Measurements from ENCODE around the gene IL22RA2. TPM values are rescaled to one million over a fixed set of nuclear protein-coding genes. Genes with fewer than 3 reads are reported as not detected.
"Not testable (repeated sequence)": the region's sequence is repeated elsewhere in the genome, so short reads cannot be mapped to it uniquely, and the experiment has no call there.

Gene IL22RA2, protein sequence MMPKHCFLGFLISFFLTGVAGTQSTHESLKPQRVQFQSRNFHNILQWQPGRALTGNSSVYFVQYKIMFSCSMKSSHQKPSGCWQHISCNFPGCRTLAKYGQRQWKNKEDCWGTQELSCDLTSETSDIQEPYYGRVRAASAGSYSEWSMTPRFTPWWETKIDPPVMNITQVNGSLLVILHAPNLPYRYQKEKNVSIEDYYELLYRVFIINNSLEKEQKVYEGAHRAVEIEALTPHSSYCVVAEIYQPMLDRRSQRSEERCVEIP
- total RNA-seq = not detected in 2 replicates

DNA sequence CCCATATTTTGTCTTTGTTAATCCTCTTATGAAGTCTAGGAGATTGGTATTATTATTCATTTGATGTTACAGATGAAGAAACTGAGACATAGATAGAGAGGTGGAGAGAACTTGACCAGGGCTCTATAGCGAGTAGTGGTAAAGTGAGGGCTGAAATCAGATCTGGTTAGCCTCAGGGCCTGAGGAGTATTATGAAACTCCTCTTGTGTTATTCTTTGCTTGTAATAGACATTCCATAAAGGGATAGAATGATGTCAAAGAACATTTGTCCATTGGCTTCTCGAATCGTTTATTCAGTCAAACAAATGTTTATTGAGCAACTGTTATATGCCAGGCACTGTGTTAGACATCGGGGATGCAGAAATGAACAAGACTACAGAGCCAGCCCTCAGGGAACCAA is at the start of gene IL22RA2:
TSS of gene IL22RA2 (minus strand) at position 144 of the 400 bp plus-strand sequence. CDS start 11,895 bp downstream, outside the sequence.
- DNase-seq (ENCODE audit: extremely low read depth, low read depth, low spot score) = no peak

DNA sequence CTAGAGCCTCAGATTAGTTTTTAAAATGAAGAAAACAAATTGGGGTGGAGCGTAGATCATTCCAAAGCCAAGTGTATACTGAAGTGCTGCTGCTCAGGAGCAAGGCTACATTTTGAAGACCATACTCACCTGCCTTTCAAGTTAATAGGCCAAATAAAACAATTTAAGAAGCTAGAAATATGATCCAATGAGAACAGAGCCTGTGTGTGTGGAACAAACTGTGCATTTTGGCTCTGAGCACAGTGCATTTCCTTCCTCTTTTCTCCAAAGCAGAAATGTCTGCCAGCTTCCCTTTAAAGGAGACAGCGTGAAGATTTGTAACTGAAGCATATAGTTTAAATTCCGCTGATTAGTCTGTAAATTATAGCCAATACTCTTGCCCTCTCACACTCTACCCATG is 48.9 kb upstream of the IL22RA2 start:
- no peak for DNase-seq (ENCODE audit: extremely low read depth, low read depth, low spot score)

DNA sequence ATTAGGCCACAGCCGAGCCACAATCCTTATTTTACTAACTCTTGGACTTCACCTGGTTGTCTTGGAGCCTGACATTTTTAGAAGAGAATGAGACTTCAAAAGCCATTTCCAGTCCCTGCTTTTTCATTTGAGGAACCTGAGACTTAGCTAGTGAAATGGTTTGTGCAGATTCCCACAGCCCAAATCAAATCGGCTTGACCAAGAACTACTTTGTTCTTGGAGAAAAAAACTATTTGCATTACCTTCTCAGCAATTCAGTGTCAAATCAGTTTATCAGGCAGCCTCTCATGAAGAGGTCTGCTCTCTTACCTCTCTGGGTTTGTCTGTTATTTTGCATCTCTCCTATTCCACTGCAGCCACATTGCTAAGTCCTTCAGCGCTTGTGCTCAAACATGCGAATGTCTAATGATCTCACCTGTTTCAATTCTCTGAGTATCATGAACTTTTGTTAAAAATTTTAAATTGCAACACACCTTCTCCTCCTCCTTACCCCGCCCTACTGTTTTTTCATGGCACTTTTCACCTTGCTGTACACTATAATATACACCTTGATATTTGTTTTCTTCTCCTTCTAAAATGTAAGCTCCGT is 46.3 kb upstream of the IL22RA2 start:
- no peak for DNase-seq (ENCODE audit: extremely low read depth, low read depth, low spot score)

DNA sequence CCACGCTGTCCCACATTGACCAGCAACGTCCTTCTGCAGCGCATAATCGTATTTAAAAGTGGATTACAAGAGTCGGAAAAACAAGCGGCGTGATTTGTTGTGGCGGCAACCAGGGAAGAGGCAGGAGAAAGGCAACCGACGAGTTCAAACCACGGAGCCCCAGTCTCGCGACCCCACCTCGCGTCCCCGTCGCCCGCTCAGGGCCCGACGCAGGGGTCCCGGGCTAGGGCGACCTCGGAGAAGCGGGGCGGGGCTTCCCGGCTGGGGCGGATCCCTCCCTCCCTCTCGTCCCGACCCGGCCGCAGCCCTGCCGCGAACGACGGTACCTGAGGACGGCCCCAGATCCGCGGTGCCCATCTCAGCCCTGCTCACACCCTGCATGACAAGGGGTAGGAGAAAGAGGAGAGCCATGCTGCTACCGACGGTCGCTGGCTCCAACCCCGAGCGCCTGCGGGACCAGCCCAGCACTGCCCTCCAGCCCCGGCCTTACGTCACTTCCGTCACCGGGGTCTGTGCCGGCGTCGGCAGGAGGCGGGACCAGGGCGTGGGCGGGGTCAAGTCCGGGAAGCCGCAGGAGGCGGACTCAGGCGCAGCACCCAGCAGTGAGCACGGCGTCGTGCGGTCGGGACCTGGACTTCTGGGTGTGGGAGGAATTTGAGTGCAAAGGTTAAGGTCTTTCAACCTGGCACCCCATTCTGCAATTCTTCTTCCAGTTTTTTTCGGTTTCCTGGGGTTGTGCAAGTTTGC is 45.6 kb upstream of the IL22RA2 start, which contains the start of gene IFNGR1:
TSS of gene IFNGR1 (minus strand) at position 469 of the 747 bp plus-strand sequence. CDS start at position 411, 58 bp downstream.
- DNase-seq (ENCODE audit: extremely low read depth, low read depth, low spot score) = no peak

GRCh38 chr6:137218473-137218916 is 45.1 kb upstream of the IL22RA2 start:
- DNase-seq (ENCODE audit: extremely low read depth, low read depth, low spot score) = no peak

GRCh38 chr6:137217801-137218472 is 44.5 kb upstream of the IL22RA2 start:
- DNase-seq (ENCODE audit: extremely low read depth, low read depth, low spot score) = no peak

- no peak for DNase-seq (ENCODE audit: extremely low read depth, low read depth, low spot score)
Observed at GRCh38 chr6:137216875-137217553, 43.6 kb upstream of the IL22RA2 start.

DNA sequence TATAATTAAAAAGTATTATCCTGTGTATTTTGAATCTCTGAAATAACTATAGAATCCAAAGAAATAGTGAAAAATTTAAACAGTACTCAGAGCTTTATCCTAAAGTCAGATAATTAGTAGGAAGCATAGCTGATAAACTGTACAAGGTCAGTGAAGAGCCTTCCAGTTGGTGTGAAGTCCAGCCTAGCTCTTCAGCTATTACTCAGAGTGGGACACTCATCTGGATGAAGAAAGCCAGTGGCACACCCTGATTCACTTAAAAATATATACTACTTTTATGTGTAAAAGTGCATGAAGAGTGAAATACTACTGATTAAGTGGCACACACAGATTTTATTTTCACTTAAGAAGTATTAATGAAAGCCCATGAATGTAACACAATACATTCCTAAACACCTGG is 42.7 kb upstream of the IL22RA2 start:
- no peak for DNase-seq (ENCODE audit: extremely low read depth, low read depth, low spot score)

GRCh38 chr6:137215630-137216029 is 42.2 kb upstream of the IL22RA2 start:
- not testable (repeated sequence) for DNase-seq (ENCODE audit: extremely low read depth, low read depth, low spot score)

GRCh38 chr6:137214931-137215330 is 41.5 kb upstream of the IL22RA2 start:
- DNase-seq (ENCODE audit: extremely low read depth, low read depth, low spot score) = no peak

DNA sequence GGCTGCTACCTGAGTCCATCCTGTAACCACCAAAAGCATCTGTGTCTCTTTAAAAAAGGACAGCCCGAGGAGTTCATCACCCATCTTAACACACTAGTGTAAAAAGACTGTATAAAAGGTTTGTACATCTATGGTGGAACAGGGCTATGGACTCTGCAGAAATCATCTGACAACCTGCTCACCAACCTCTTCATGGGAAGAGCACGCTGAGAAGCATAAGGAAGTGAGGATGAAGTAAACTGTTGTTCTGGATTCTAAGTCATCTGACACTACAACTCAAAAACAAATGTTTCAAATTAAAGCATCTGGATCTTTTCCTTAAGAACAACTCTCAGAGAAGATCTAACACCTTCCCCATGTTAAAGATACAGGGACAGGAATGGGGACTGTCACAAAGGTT is 40.4 kb upstream of the IL22RA2 start:
- DNase-seq (ENCODE audit: extremely low read depth, low read depth, low spot score) = no peak

GRCh38 chr6:137213331-137213740 is 39.9 kb upstream of the IL22RA2 start:
- DNase-seq (ENCODE audit: extremely low read depth, low read depth, low spot score) = no peak

GRCh38 chr6:137211910-137212309 is 38.5 kb upstream of the IL22RA2 start:
- no peak for DNase-seq (ENCODE audit: extremely low read depth, low read depth, low spot score)

GRCh38 chr6:137210903-137211302 is 37.5 kb upstream of the IL22RA2 start:
- no peak for DNase-seq (ENCODE audit: extremely low read depth, low read depth, low spot score)

GRCh38 chr6:137208279-137208678 is 34.8 kb upstream of the IL22RA2 start:
- DNase-seq (ENCODE audit: extremely low read depth, low read depth, low spot score) = no peak

DNA sequence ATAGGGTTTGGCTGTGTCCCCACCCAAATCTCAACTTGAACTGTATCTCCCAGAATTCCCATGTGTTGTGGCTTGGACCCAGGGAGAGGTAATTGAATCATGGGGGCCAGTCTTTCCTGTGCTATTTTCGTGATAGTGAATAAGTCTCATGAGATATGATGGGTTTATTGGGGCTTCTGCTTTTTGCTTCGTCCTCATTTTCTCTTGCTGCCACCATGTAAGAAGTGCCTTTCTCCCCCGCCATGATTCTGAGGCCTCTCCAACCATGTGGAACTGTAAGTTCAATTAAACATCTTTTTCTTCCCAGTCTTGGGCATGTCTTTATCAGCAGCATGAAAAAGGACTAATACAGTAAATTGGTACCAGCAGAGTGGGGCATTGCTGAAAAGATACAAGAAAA is 34.0 kb upstream of the IL22RA2 start:
- DNase-seq (ENCODE audit: extremely low read depth, low read depth, low spot score) = not testable (repeated sequence)

- DNase-seq (ENCODE audit: extremely low read depth, low read depth, low spot score) = no peak
Observed at GRCh38 chr6:137206577-137206976, 33.1 kb upstream of the IL22RA2 start.

GRCh38 chr6:137203256-137203655 is 29.8 kb upstream of the IL22RA2 start:
- no peak for DNase-seq (ENCODE audit: extremely low read depth, low read depth, low spot score)

- DNase-seq (ENCODE audit: extremely low read depth, low read depth, low spot score) = no peak
Observed at GRCh38 chr6:137202078-137202477, 28.6 kb upstream of the IL22RA2 start.

- no peak for DNase-seq (ENCODE audit: extremely low read depth, low read depth, low spot score)
Observed at GRCh38 chr6:137201006-137201405, 27.6 kb upstream of the IL22RA2 start.

DNA sequence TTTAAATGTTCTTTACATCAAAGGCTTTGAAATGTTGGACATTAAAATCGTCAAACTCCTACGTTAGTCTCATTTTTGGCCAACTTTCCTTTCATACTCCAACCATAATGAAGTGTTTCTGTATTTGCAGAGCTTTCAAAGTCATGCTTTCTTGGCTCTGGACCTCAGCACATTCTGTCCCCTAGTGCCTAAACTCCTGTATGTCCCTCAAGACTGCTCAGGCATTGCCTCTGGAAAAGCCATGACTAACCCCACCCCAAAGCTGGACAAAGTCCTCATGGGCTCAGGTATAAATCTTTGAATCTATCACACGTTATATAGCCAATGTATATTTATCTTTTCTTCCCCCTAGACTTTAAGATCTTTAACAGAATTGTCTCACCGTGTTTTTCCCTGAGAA is 26.8 kb upstream of the IL22RA2 start:
- DNase-seq (ENCODE audit: extremely low read depth, low read depth, low spot score) = no peak

All from glomerular endothelial cell (primary cell).